ENCODE measurements around the gene PLEKHG3.

DNA sequence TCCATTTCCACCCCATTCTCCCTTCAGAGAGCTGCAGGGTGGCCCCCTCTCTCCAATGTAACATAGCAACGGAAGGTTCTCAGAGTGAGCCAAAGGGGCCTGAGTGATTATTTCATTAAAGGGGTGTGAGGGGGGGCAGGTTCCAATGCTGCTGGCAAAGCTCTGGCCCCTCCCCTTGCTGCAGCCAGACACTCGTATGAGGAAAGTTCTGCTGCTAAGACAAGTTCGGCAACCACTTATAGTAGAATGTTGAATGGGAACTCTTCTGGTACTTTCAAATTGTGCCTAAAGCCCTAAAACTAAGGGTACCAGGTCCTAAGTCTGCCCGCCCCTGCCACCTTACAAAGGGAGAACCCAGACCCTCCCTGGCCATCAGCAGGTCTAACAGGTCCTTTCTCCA lies 49.8 kb downstream of the PLEKHG3 start:
- TF ChIP-seq, protein P1, sequence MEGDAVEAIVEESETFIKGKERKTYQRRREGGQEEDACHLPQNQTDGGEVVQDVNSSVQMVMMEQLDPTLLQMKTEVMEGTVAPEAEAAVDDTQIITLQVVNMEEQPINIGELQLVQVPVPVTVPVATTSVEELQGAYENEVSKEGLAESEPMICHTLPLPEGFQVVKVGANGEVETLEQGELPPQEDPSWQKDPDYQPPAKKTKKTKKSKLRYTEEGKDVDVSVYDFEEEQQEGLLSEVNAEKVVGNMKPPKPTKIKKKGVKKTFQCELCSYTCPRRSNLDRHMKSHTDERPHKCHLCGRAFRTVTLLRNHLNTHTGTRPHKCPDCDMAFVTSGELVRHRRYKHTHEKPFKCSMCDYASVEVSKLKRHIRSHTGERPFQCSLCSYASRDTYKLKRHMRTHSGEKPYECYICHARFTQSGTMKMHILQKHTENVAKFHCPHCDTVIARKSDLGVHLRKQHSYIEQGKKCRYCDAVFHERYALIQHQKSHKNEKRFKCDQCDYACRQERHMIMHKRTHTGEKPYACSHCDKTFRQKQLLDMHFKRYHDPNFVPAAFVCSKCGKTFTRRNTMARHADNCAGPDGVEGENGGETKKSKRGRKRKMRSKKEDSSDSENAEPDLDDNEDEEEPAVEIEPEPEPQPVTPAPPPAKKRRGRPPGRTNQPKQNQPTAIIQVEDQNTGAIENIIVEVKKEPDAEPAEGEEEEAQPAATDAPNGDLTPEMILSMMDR (conservative IDR thresholded peaks at IDR 0.05; ENCODE audit: low read length) = no peak
- no peak for TF ChIP-seq EZH2phosphoT487 (IDR thresholded peaks at IDR 0.05; ENCODE audit: borderline replicate concordance)

Data from Loucy (cell line).